ENCODE results near the gene CDR2.

DNA sequence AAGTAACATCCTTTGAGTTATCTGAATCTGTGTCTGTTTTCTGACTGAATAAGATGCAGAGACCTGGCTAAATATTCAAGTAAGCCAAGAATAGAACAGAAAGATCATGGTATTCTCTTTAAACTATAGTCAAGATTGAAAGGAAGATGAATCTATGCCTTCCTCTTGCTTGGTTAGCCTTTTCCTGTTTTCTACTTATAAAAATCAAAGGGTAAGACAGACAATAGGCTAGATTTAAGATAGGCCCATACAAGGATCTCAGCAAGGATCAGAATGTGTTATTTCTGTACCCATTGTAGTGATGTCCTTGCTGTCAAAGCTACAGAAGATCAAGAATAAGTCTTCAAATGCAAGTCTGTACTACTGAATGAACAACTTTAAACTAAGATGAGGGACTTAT lies 7.0 kb upstream of the CDR2 start:
- TF ChIP-seq, protein P1, sequence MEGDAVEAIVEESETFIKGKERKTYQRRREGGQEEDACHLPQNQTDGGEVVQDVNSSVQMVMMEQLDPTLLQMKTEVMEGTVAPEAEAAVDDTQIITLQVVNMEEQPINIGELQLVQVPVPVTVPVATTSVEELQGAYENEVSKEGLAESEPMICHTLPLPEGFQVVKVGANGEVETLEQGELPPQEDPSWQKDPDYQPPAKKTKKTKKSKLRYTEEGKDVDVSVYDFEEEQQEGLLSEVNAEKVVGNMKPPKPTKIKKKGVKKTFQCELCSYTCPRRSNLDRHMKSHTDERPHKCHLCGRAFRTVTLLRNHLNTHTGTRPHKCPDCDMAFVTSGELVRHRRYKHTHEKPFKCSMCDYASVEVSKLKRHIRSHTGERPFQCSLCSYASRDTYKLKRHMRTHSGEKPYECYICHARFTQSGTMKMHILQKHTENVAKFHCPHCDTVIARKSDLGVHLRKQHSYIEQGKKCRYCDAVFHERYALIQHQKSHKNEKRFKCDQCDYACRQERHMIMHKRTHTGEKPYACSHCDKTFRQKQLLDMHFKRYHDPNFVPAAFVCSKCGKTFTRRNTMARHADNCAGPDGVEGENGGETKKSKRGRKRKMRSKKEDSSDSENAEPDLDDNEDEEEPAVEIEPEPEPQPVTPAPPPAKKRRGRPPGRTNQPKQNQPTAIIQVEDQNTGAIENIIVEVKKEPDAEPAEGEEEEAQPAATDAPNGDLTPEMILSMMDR (IDR thresholded peaks at IDR 0.05): no peak
- no peak for TF ChIP-seq ZFX (IDR thresholded peaks at IDR 0.05; ENCODE audit: borderline replicate concordance)
